HL-60 (cell line): ENCODE measurements around the gene LRRC8D.

ENCODE experiments used
- CTCF ChIP-seq: IDR thresholded peaks from one replicate; pipeline ENCODE4 v1.5.1; 2011; ENCODE audit warnings: low read length, control low read depth, inconsistent platforms; ENCODE audit not compliant: insufficient read depth
- GABPA ChIP-seq: IDR thresholded peaks from 2 replicates; pipeline ENCODE4 v1.6.1; 2012; ENCODE audit warnings: low read depth
- POLR2AphosphoS5 ChIP-seq: IDR thresholded peaks from 2 replicates; pipeline ENCODE4 v1.6.1; 2012; ENCODE audit warnings: low read depth
- REST ChIP-seq: IDR thresholded peaks from 2 replicates; pipeline ENCODE4 v1.6.1; 2012; ENCODE audit warnings: low read depth; ENCODE audit not compliant: insufficient replicate concordance
- SPI1 ChIP-seq: IDR thresholded peaks from 2 replicates; pipeline ENCODE4 v1.6.1; 2012; ENCODE audit warnings: low read depth, mild to moderate bottlenecking, borderline replicate concordance

- TF ChIP-seq CTCF (no peak), SPI1 (peak; percentile 4; the same call in 1 of the 2 replicates), POLR2AphosphoS5 (no peak), REST (no peak), GABPA (no peak)
Observed at GRCh38 chr1:89831462-89832120, 10.8 kb downstream of the LRRC8D start.
